CD14-positive monocyte (primary cell): ENCODE data around the gene SCNN1A. TPM values are rescaled to one million over a fixed set of nuclear protein-coding genes. Genes with fewer than 3 reads are reported as not detected.

Experiments
- DNase-seq, 3 donors: peaks; one replicate each; pipeline ENCODE4 v3.0.0-alpha.2; 2011 to 2022
- H2AFZ ChIP-seq: 2 replicates; pipeline ENCODE4 v1.6.0; 2012; ENCODE audit warnings: mild to moderate bottlenecking, low read depth, low read length, inconsistent platforms; ENCODE audit not compliant: insufficient read depth, poor library complexity, severe bottlenecking
- H3K27ac ChIP-seq, 2 donors: 1 replicate in 1 of 2; 2 replicates in 1 of 2; pipeline ENCODE4 v1.5.1; 2012 to 2013; ENCODE audit warnings: low read length in 2 of 2, control low read depth in 1 of 2, inconsistent platforms in 1 of 2, low read depth in 1 of 2, mild to moderate bottlenecking in 1 of 2
- H3K27me3 ChIP-seq, 2 donors: one replicate each; pipeline versions ENCODE4 v1.6.0 to v1.6.1; 2011 to 2013; ENCODE audit warnings: low read length in 2 of 2; ENCODE audit not compliant: control insufficient read depth in 2 of 2, insufficient read depth in 2 of 2
- H3K36me3 ChIP-seq, 2 donors: replicated peaks in 1 of 2; 1 replicate in 1 of 2; 2 replicates in 1 of 2; pipeline versions ENCODE4 v1.5.1 to v1.6.1; 2012 to 2013; ENCODE audit warnings: low read length in 2 of 2, control low read depth in 1 of 2, inconsistent platforms in 1 of 2, mild to moderate bottlenecking in 1 of 2; ENCODE audit not compliant: insufficient read depth in 2 of 2, control insufficient read depth in 1 of 2
- H3K4me1 ChIP-seq, 2 donors: 1 replicate in 1 of 2; 2 replicates in 1 of 2; pipeline versions ENCODE4 v1.5.1 to v1.6.1; 2012 to 2013; ENCODE audit warnings: low read length in 2 of 2, control low read depth in 1 of 2, inconsistent platforms in 1 of 2, mild to moderate bottlenecking in 1 of 2, moderate library complexity in 1 of 2; ENCODE audit not compliant: insufficient read depth in 2 of 2, control insufficient read depth in 1 of 2
- H3K4me2 ChIP-seq: replicated peaks from 2 replicates; pipeline ENCODE3; 2012; ENCODE audit warnings: low read length, moderate library complexity, mild to moderate bottlenecking; ENCODE audit not compliant: poor library complexity, severe bottlenecking; ENCODE audit errors: extremely low read depth
- H3K4me3 ChIP-seq, 3 experiments: fragments of 200-600 bp in 1 of 3; sonication (generic) in 1 of 3; replicated peaks in 1 of 3; 1 replicate in 2 of 3; 2 replicates in 1 of 3; pipeline ENCODE4 v1.5.1; 2011 to 2013; ENCODE audit warnings: low read length in 3 of 3, mild to moderate bottlenecking in 3 of 3, control low read depth in 2 of 3, low read depth in 2 of 3, inconsistent platforms in 1 of 3, moderate library complexity in 1 of 3
- H3K79me2 ChIP-seq: 2 replicates; pipeline ENCODE4 v1.6.0; 2012; ENCODE audit warnings: mild to moderate bottlenecking, control low read depth, inconsistent platforms, low read length, moderate library complexity; ENCODE audit not compliant: insufficient read depth
- H3K9ac ChIP-seq: 2 replicates; pipeline ENCODE4 v1.6.0; 2017; ENCODE audit warnings: low read length, mild to moderate bottlenecking; ENCODE audit not compliant: insufficient read depth, poor library complexity, severe bottlenecking
- H3K9me3 ChIP-seq, 2 donors: replicated peaks in 1 of 2; 1 replicate in 1 of 2; 2 replicates in 1 of 2; pipeline versions ENCODE4 v1.5.1 to v1.6.1; 2012 to 2013; ENCODE audit warnings: low read length in 2 of 2, control low read depth in 1 of 2; ENCODE audit not compliant: control insufficient read depth in 1 of 2, insufficient read depth in 1 of 2
- H4K20me1 ChIP-seq: 2 replicates; pipeline ENCODE4 v1.6.0; 2012; ENCODE audit warnings: mild to moderate bottlenecking, low read length, control low read depth, moderate library complexity; ENCODE audit not compliant: insufficient read depth
- H3K27ac Mint-ChIP-seq, 7 donors: one replicate each; pipeline ENCODE4 v1.8.0; 2020; ENCODE audit warnings: mild to moderate bottlenecking in 7 of 7, mixed read lengths in 7 of 7, moderate library complexity in 6 of 7, inconsistent platforms in 2 of 7
- H3K27me3 Mint-ChIP-seq, 3 donors: one replicate each; pipeline ENCODE4 v1.8.0; 2021 to 2022; ENCODE audit warnings: low read depth in 3 of 3, mild to moderate bottlenecking in 3 of 3, mixed read lengths in 3 of 3, moderate library complexity in 3 of 3, inconsistent platforms in 1 of 3
- H3K36me3 Mint-ChIP-seq, 2 donors: one replicate each; pipeline ENCODE4 v1.8.0; 2020; ENCODE audit warnings: mixed read lengths in 2 of 2, inconsistent platforms in 1 of 2, mild to moderate bottlenecking in 1 of 2
- H3K4me1 Mint-ChIP-seq: one replicate; pipeline ENCODE4 v1.8.0; 2020; ENCODE audit warnings: mild to moderate bottlenecking, mixed read lengths
- H3K4me3 Mint-ChIP-seq, 2 donors: one replicate each; pipeline ENCODE4 v1.8.0; 2020; ENCODE audit warnings: mild to moderate bottlenecking in 2 of 2, mixed read lengths in 2 of 2, moderate library complexity in 1 of 2
- H3K9me3 Mint-ChIP-seq, 7 donors: one replicate each; pipeline ENCODE4 v1.8.0; 2020 to 2022; ENCODE audit warnings: mixed read lengths in 7 of 7, mild to moderate bottlenecking in 6 of 7, moderate library complexity in 6 of 7, inconsistent platforms in 2 of 7
- CTCF ChIP-seq: fragments of 200-600 bp; IDR thresholded peaks from one replicate; pipeline ENCODE4 v1.8.0; 2022; ENCODE audit warnings: antibody characterized with exemption, mild to moderate bottlenecking
- WGBS: methylation state at CpG from one replicate; pipeline ENCODE4 v1.1.5; 2013; ENCODE audit warnings: missing lambda C conversion rate; ENCODE audit not compliant: insufficient coverage; 5-methylcytosine and 5-hydroxymethylcytosine counted together
- intact Hi-C, 2 donors: fragments of 100-400 bp; cut with micrococcal nuclease; formaldehyde crosslinking; loops; one replicate each; pipeline versions ENCODE4 v1.15.0 to v1.15.1; 2023
- polyA plus RNA-seq, 3 donors: library from polyadenylated mRNA; depleted of rRNA in 1 of 3; unstranded in 2 of 3; stranded (reverse) in 1 of 3; fragments of 300-500 nt in 2 of 3; fragments of >200 nt in 1 of 3; fragmentation: Illumina TruSeq in 2 of 3; gene quantifications; 1 replicate in 2 of 3; 2 replicates in 1 of 3; pipeline ENCODE4 v1.2.3, GENCODE V29; 2012 to 2021

Gene SCNN1A
- polyA plus RNA-seq, 3 donors: 0.11 to 0.68 (median 0.63) TPM

GRCh38 chr12:6321905-6322304, 53.5 kb downstream of the SCNN1A start:
- H3K4me3 Mint-ChIP-seq: peak overlapping the region in 1 of 2 donors; percentile 30
- no peak overlapping the region for H3K9ac ChIP-seq
- no peak for DNase-seq
- no peak overlapping the region for H2AFZ ChIP-seq
- peaks cover 52% of the 10 kb centered on the region for H4K20me1 ChIP-seq
- H3K4me1 Mint-ChIP-seq: peaks cover 51% of the 10 kb centered on the region
- H3K27me3 ChIP-seq: peaks cover 0 to 7% of the 10 kb centered on the region in 2 donors
- H3K79me2 ChIP-seq: no peaks in the 10 kb centered on the region
- peaks cover 23 to 30% (median 30%) of the 10 kb centered on the region in 3 donors for H3K27me3 Mint-ChIP-seq
- intact Hi-C loops: loop anchor here (5.0 kb wide), 3 partner anchors 60 to 145 kb away; partner anchors contain the start of gene LTBR (in 1 of the 2)
- no peaks in the 10 kb centered on the region for H3K9me3 ChIP-seq
- H3K4me1 ChIP-seq: peaks cover 43 to 50% of the 10 kb centered on the region in 2 donors
- no peak overlapping the region for H3K4me3 ChIP-seq
- H3K27ac ChIP-seq: no peak overlapping the region
- no peaks in the 10 kb centered on the region for H3K9me3 Mint-ChIP-seq
- H3K36me3 Mint-ChIP-seq: peaks cover 4 to 6% of the 10 kb centered on the region in 2 donors
- H3K36me3 ChIP-seq: peaks cover 2 to 6% of the 10 kb centered on the region in 2 donors
- WGBS: 95% methylated on average over 5 of the region's 6 CpGs
- H3K4me2 ChIP-seq: no peak overlapping the region
- no peak overlapping the region for H3K27ac Mint-ChIP-seq
- TF ChIP-seq CTCF: no peak

GRCh38 chr12:6319446-6319845, 55.9 kb downstream of the SCNN1A start:
- no CpG with 5 or more reads among the region's 4 CpGs for WGBS
- Mint-ChIP-seq H3K9me3 (no peaks in the 10 kb centered on the region), H3K27me3 (peaks cover 26 to 30% (median 30%) of the 10 kb centered on the region in 3 donors), H3K4me1 (peaks cover 29% of the 10 kb centered on the region), H3K36me3 (no peaks in the 10 kb centered on the region), H3K4me3 (peak overlapping the region in 1 of 2 donors; percentile 7), H3K27ac (peak overlapping the region in 1 of 7 donors; percentile 13)
- Histone ChIP-seq H2AFZ (no peak overlapping the region), H3K27ac (no peak overlapping the region), H3K9ac (no peak overlapping the region), H3K9me3 (no peaks in the 10 kb centered on the region), H3K4me1 (peaks cover 23 to 27% of the 10 kb centered on the region in 2 donors), H3K4me2 (no peak overlapping the region), H4K20me1 (peaks cover 28% of the 10 kb centered on the region), H3K27me3 (peaks cover 0 to 7% of the 10 kb centered on the region in 2 donors), H3K79me2 (no peaks in the 10 kb centered on the region), H3K4me3 (no peak overlapping the region), H3K36me3 (no peaks in the 10 kb centered on the region)
- no peak for DNase-seq
- intact Hi-C loops: loop anchor here in 1 of 2 donors (5.0 kb wide), 1 partner anchor 333 kb away; no protein-coding TSS in a partner anchor
- no peak for TF ChIP-seq CTCF
